ENCODE results near the gene ARHGAP22. TPM values are rescaled to one million over a fixed set of nuclear protein-coding genes. Genes with fewer than 3 reads are reported as not detected.

Gene ARHGAP22
- total RNA-seq, 1 experiment from 2014 or later, result 13.5 TPM

- POLR2A ChIA-PET, result no interaction called here
- no peaks in the 10 kb centered on the region for H3K27me3 Mint-ChIP-seq (ENCODE audit: insufficient read depth, unreplicated experiment)
- intact Hi-C loops (cut with micrococcal nuclease; ENCODE audit: unreplicated experiment), result no loop called here
Measured at GRCh38 chr10:48556065-48556464, 48.8 kb downstream of the ARHGAP22 start.

GRCh38 chr10:48555310-48556042 is 49.4 kb downstream of the ARHGAP22 start:
- POLR2A ChIA-PET, result no interaction called here
- no peaks in the 10 kb centered on the region for H3K36me3 Mint-ChIP-seq (ENCODE audit: insufficient read depth, unreplicated experiment)
- no peak overlapping the region for H3K4me3 Mint-ChIP-seq (ENCODE audit: unreplicated experiment)
- no peaks in the 10 kb centered on the region for H3K4me1 Mint-ChIP-seq (ENCODE audit: low read depth, unreplicated experiment)
- H3K27me3 Mint-ChIP-seq (ENCODE audit: insufficient read depth, unreplicated experiment), result no peaks in the 10 kb centered on the region
- CTCF ChIA-PET, result interaction anchor here (1.4 to 6.0 kb wide), 2 partner anchors 20 to 100 kb away, joined by 6 to 71 read pairs; no protein-coding TSS in a partner anchor
- Histone ChIP-seq H3K4me1 (no peaks in the 10 kb centered on the region), H3K36me3 (ENCODE audit: control insufficient read depth, insufficient read depth, low read length) (no peaks in the 10 kb centered on the region), H3K27me3 (replicated peaks; ENCODE audit: control insufficient read depth, insufficient read depth, low read length) (no peaks in the 10 kb centered on the region), H3K9me3 (no peaks in the 10 kb centered on the region), H3K4me3 (ENCODE audit: low read depth, low read length) (no peak overlapping the region)
- no peak overlapping the region for H3K27ac Mint-ChIP-seq (ENCODE audit: unreplicated experiment)
- TF ChIP-seq CTCF (IDR thresholded peaks at IDR 0.05; ENCODE audit: insufficient read depth in 1 of 2, low read depth in 1 of 2, low read length in 1 of 2, severe bottlenecking in 1 of 2, unreplicated experiment in 1 of 2), result no peak
- H3K9me3 Mint-ChIP-seq (ENCODE audit: unreplicated experiment), result no peaks in the 10 kb centered on the region
- intact Hi-C loops (cut with micrococcal nuclease; ENCODE audit: unreplicated experiment), result no loop called here
- BruUV-seq (replicated peaks), result no TSS peak
- DNase-seq, result no peak

More at GRCh38 chr10:48556065-48556464, 48.8 kb downstream of the ARHGAP22 start:
- Mint-ChIP-seq H3K9me3 (ENCODE audit: unreplicated experiment) (no peaks in the 10 kb centered on the region), H3K4me3 (ENCODE audit: unreplicated experiment) (no peak overlapping the region), H3K36me3 (ENCODE audit: insufficient read depth, unreplicated experiment) (no peaks in the 10 kb centered on the region), H3K27ac (ENCODE audit: unreplicated experiment) (no peak overlapping the region), H3K4me1 (ENCODE audit: low read depth, unreplicated experiment) (no peaks in the 10 kb centered on the region)
- H3K4me1 ChIP-seq, result no peaks in the 10 kb centered on the region
- CTCF ChIA-PET, result interaction anchor here (6.0 kb wide), 1 partner anchor 100 kb away, joined by 71 read pairs; no protein-coding TSS in a partner anchor
- no peak overlapping the region for H3K4me3 ChIP-seq (ENCODE audit: low read depth, low read length)
- H3K27me3 ChIP-seq (replicated peaks; ENCODE audit: control insufficient read depth, insufficient read depth, low read length), result no peaks in the 10 kb centered on the region
- DNase-seq, result no peak
- BruUV-seq (replicated peaks), result no TSS peak
- TF ChIP-seq CTCF (IDR thresholded peaks at IDR 0.05; ENCODE audit: insufficient read depth in 1 of 2, low read depth in 1 of 2, low read length in 1 of 2, severe bottlenecking in 1 of 2, unreplicated experiment in 1 of 2), result no peak
- H3K9me3 ChIP-seq, result no peaks in the 10 kb centered on the region
- no peaks in the 10 kb centered on the region for H3K36me3 ChIP-seq (ENCODE audit: control insufficient read depth, insufficient read depth, low read length)

GRCh38 chr10:48554656-48555055 is 50.2 kb downstream of the ARHGAP22 start:
- Histone ChIP-seq H3K27me3 (replicated peaks; ENCODE audit: control insufficient read depth, insufficient read depth, low read length) (no peaks in the 10 kb centered on the region), H3K4me1 (no peaks in the 10 kb centered on the region), H3K4me3 (ENCODE audit: low read depth, low read length) (no peak overlapping the region), H3K36me3 (ENCODE audit: control insufficient read depth, insufficient read depth, low read length) (no peaks in the 10 kb centered on the region), H3K9me3 (no peaks in the 10 kb centered on the region)
- TF ChIP-seq CTCF (IDR thresholded peaks at IDR 0.05; ENCODE audit: insufficient read depth in 1 of 2, low read depth in 1 of 2, low read length in 1 of 2, severe bottlenecking in 1 of 2, unreplicated experiment in 1 of 2), result no peak
- Mint-ChIP-seq H3K36me3 (ENCODE audit: insufficient read depth, unreplicated experiment) (no peaks in the 10 kb centered on the region), H3K9me3 (ENCODE audit: unreplicated experiment) (peaks cover 8% of the 10 kb centered on the region), H3K4me3 (ENCODE audit: unreplicated experiment) (no peak overlapping the region), H3K27me3 (ENCODE audit: insufficient read depth, unreplicated experiment) (no peaks in the 10 kb centered on the region), H3K4me1 (ENCODE audit: low read depth, unreplicated experiment) (no peaks in the 10 kb centered on the region), H3K27ac (ENCODE audit: unreplicated experiment) (no peak overlapping the region)
- ChIA-PET POLR2A (no interaction called here), CTCF (interaction anchor here (1.4 to 6.0 kb wide), 2 partner anchors 19 to 101 kb away, joined by 6 to 71 read pairs; no protein-coding TSS in a partner anchor)
- BruUV-seq (replicated peaks), result no TSS peak
- DNase-seq, result no peak
- intact Hi-C loops (cut with micrococcal nuclease; ENCODE audit: unreplicated experiment), result loop anchor here (5.0 kb wide), 1 partner anchor 53 kb away; the partner anchor contains the start of gene ARHGAP22

All from Caco-2 (cell line).